Astrocyte (in vitro differentiated cells and primary cell): ENCODE results near the gene ABL2.
A peak's percentile ranks its signal among the peaks of the same experiment; 100 is the strongest.

Experiments
- CTCF ChIP-seq: IDR thresholded peaks from 2 replicates; pipeline ENCODE4 v1.5.1; 2011; ENCODE audit warnings: low read depth, mild to moderate bottlenecking, inconsistent platforms, low read length, moderate library complexity; ENCODE audit not compliant: insufficient read depth
- EZH2 ChIP-seq: IDR thresholded peaks from 2 replicates; pipeline ENCODE4 v1.6.1; 2012; ENCODE audit warnings: mild to moderate bottlenecking, low read length, inconsistent platforms; ENCODE audit not compliant: insufficient read depth

DNA sequence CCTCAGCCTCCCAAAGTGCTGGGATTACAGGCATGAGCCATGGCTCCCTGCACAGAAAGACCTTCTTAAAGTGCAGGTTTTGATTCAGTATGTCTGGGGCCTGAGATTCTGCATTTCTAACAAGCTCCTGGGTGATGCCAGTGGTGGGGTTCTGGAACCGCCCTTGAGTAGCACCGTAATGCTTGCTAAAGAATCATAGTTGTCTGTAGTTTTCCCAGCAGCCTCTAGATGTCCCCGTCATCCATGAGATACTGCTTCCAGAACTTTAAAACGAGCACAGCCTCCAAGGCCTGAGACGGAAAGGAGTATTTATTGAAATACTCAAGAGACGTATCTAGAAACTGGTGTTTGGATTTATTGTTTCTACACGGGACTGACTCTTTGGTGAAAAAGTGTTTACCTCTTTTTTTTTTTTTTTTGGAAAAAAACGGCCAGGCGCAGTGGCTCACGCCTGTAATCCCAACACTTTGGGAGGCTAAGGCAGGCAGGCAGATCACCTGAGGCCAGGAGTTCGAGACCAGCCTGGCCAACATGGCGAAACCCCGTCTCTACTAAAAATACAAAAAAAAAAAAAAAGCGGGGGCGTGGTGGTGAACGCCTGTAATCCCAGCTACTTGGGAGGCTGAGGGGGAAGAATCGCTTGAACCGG, 150.2 kb downstream of the ABL2 start:
- TF ChIP-seq EZH2 (no peak), CTCF (peak; percentile 82)
